Measurements from ENCODE around the gene EID3. TPM values are rescaled to one million over a fixed set of nuclear protein-coding genes. Genes with fewer than 3 reads are reported as not detected.

The EID3 gene
- total and polyA plus RNA-seq, 2 donors (not counting 1 experiment from before 2014, with no cell fraction given), result 6.4 to 9.4 TPM

DNA sequence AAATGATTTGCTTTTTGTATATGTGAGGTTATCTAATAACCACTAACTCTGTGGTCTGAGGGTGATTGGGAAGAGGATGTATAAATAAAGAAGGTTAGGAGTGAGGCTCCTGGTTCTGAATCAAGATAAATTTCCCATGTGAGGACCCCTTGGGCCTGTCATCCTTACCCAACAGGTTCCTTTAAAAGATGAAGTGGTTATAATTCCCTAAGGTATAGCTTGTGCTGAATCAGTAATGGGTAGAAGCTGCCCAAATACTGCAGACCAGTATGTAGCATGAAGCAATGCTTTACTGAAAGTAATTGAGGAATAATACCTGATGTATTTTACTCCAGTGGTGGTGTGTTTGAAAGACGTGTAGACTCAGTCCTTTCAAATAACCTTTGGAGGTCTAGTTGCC lies 8.7 kb downstream of the EID3 start:
- Mint-ChIP-seq H3K27ac (no peak overlapping the region), H3K27me3 (no peaks in the 10 kb centered on the region), H3K9me3 (ENCODE audit: insufficient read depth) (no peaks in the 10 kb centered on the region), H3K4me1 (peaks cover 4% of the 10 kb centered on the region), H3K4me3 (no peak overlapping the region)
- H2AFZ ChIP-seq (ENCODE audit: insufficient read depth, low read depth, low read length, poor library complexity, severe bottlenecking), result no peak overlapping the region
- ChIA-PET POLR2A (interaction anchor here (0.6 kb wide), 1 partner anchor 98 kb away, joined by 6 read pairs; no protein-coding TSS in a partner anchor), CTCF (interaction anchor here (1.1 kb wide), 1 partner anchor 8 kb away, joined by 3 read pairs; no protein-coding TSS in a partner anchor)
- H3K79me2 ChIP-seq (ENCODE audit: control insufficient read depth, insufficient read depth, low read length), result peaks cover 21% of the 10 kb centered on the region
- DNase-seq (no peak), ATAC-seq (ENCODE audit: low read depth) (no peak)
- H3K36me3 ChIP-seq (replicated peaks in 1 of 2; ENCODE audit: control extremely low read depth in 1 of 2, control insufficient read depth in 1 of 2, extremely low read depth in 1 of 2, insufficient read depth in 2 of 2, low read length in 1 of 2), result peaks cover 8 to 37% of the 10 kb centered on the region in 2 experiments
- H3K4me2 ChIP-seq (replicated peaks; ENCODE audit: low read depth, low read length, poor library complexity, severe bottlenecking), result no peak overlapping the region
- no peaks in the 10 kb centered on the region for H3K9me3 ChIP-seq (ENCODE audit: control extremely low read depth in 1 of 3, control insufficient read depth in 2 of 3, insufficient read depth in 1 of 3, low read length in 2 of 3)
- H3K27ac ChIP-seq (ENCODE audit: low read length in 2 of 2), result no peak overlapping the region
- WGBS (ENCODE audit: insufficient coverage), result no CpG with 5 or more reads among the region's 1 CpG
- no peak overlapping the region for H3K4me3 ChIP-seq (ENCODE audit: control extremely low read depth in 1 of 5, extremely low read depth in 1 of 5, insufficient read depth in 1 of 5, low read depth in 2 of 5, low read length in 4 of 5)
- H4K20me1 ChIP-seq (ENCODE audit: control insufficient read depth, insufficient read depth, low read length, poor library complexity, severe bottlenecking), result peaks cover 9% of the 10 kb centered on the region
- TF ChIP-seq, protein P1, sequence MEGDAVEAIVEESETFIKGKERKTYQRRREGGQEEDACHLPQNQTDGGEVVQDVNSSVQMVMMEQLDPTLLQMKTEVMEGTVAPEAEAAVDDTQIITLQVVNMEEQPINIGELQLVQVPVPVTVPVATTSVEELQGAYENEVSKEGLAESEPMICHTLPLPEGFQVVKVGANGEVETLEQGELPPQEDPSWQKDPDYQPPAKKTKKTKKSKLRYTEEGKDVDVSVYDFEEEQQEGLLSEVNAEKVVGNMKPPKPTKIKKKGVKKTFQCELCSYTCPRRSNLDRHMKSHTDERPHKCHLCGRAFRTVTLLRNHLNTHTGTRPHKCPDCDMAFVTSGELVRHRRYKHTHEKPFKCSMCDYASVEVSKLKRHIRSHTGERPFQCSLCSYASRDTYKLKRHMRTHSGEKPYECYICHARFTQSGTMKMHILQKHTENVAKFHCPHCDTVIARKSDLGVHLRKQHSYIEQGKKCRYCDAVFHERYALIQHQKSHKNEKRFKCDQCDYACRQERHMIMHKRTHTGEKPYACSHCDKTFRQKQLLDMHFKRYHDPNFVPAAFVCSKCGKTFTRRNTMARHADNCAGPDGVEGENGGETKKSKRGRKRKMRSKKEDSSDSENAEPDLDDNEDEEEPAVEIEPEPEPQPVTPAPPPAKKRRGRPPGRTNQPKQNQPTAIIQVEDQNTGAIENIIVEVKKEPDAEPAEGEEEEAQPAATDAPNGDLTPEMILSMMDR (IDR thresholded peaks at IDR 0.05), result no peak
- H3K9ac ChIP-seq (ENCODE audit: low read length), result no peak overlapping the region
- H3K27me3 ChIP-seq (replicated peaks in 1 of 4; ENCODE audit: control extremely low read depth in 1 of 4, control insufficient read depth in 3 of 4, insufficient read depth in 4 of 4, low read length in 3 of 4), result no peaks in the 10 kb centered on the region
- H3K4me1 ChIP-seq (ENCODE audit: control insufficient read depth in 2 of 2, insufficient read depth in 2 of 2, low read length in 2 of 2), result no peaks in the 10 kb centered on the region
- intact Hi-C loops (cut with micrococcal nuclease), result no loop called here

DNA sequence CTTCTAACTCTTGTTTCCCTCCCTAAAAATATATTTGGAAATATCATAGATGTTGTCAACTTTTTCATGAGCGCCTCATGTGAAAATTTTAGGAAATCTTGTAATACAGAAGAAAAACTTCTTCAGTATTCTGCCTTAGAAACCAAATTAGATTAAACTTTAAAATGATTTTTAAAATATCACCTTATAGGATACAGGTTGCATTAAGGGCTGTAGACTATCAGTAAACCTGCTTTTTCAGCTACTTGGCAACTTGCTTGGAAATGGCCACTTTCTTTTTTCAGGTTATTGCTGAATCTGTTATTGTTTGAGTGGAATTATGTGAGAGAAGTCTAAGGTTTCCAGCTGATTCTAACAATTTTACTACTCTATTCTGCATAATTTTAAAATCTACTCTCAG lies 9.1 kb downstream of the EID3 start:
- Mint-ChIP-seq H3K27me3 (no peaks in the 10 kb centered on the region), H3K9me3 (ENCODE audit: insufficient read depth) (no peaks in the 10 kb centered on the region), H3K4me1 (peaks cover under 1% of the 10 kb centered on the region), H3K4me3 (no peak overlapping the region), H3K27ac (no peak overlapping the region)
- POLR2A ChIA-PET, result no interaction called here
- peaks cover 8 to 39% of the 10 kb centered on the region in 2 experiments for H3K36me3 ChIP-seq (replicated peaks in 1 of 2; ENCODE audit: control extremely low read depth in 1 of 2, control insufficient read depth in 1 of 2, extremely low read depth in 1 of 2, insufficient read depth in 2 of 2, low read length in 1 of 2)
- ATAC-seq (ENCODE audit: low read depth) (no peak), DNase-seq (no peak)
- peaks cover 5% of the 10 kb centered on the region for H4K20me1 ChIP-seq (ENCODE audit: control insufficient read depth, insufficient read depth, low read length, poor library complexity, severe bottlenecking)
- no peaks in the 10 kb centered on the region for H3K27me3 ChIP-seq (replicated peaks in 1 of 4; ENCODE audit: control extremely low read depth in 1 of 4, control insufficient read depth in 3 of 4, insufficient read depth in 4 of 4, low read length in 3 of 4)
- H2AFZ ChIP-seq (ENCODE audit: insufficient read depth, low read depth, low read length, poor library complexity, severe bottlenecking), result no peak overlapping the region
- no CpG with 5 or more reads among the region's 1 CpG for WGBS (ENCODE audit: insufficient coverage)
- no peaks in the 10 kb centered on the region for H3K4me1 ChIP-seq (ENCODE audit: control insufficient read depth in 2 of 2, insufficient read depth in 2 of 2, low read length in 2 of 2)
- CTCF ChIA-PET, result interaction anchor here (1.1 kb wide), 2 partner anchors 9 to 97 kb away, joined by 3 to 4 read pairs; partner anchors contain the start of gene TXNRD1
- H3K4me3 ChIP-seq (ENCODE audit: control extremely low read depth in 1 of 5, extremely low read depth in 1 of 5, insufficient read depth in 1 of 5, low read depth in 2 of 5, low read length in 4 of 5), result no peak overlapping the region
- TF ChIP-seq EZH2 (IDR thresholded peaks at IDR 0.05; ENCODE audit: borderline replicate concordance, insufficient read depth, low read depth, low read length, poor library complexity, severe bottlenecking), result no peak
- TF ChIP-seq, protein P1 (IDR thresholded peaks at IDR 0.05), result no peak
- H3K27ac ChIP-seq (ENCODE audit: low read length in 2 of 2), result no peak overlapping the region
- no peaks in the 10 kb centered on the region for H3K9me3 ChIP-seq (ENCODE audit: control extremely low read depth in 1 of 3, control insufficient read depth in 2 of 3, insufficient read depth in 1 of 3, low read length in 2 of 3)
- intact Hi-C loops (cut with micrococcal nuclease), result no loop called here
- H3K79me2 ChIP-seq (ENCODE audit: control insufficient read depth, insufficient read depth, low read length), result peaks cover 16% of the 10 kb centered on the region
- no peak overlapping the region for H3K9ac ChIP-seq (ENCODE audit: low read length)
- H3K4me2 ChIP-seq (replicated peaks; ENCODE audit: low read depth, low read length, poor library complexity, severe bottlenecking), result no peak overlapping the region

Measured in B cell (primary cell).